Bronchial epithelial cell (primary cell): ENCODE measurements around the gene NAA50. TPM values are rescaled to one million over a fixed set of nuclear protein-coding genes. Genes with fewer than 3 reads are reported as not detected.

Experiments
- DNase-seq: peaks from one replicate; pipeline ENCODE4 v3.0.0-alpha.2; 2010; ENCODE audit warnings: low read depth
- FAIRE-seq: peaks from 2 replicates; lab custom pipeline; 2011; peaks lifted over from hg19 to GRCh38; lab: Jason Lieb, UNC
- H3K27me3 ChIP-seq: 2 replicates; pipeline ENCODE4 v1.5.1; 2011; ENCODE audit warnings: low read length; ENCODE audit not compliant: control insufficient read depth, insufficient read depth
- H3K36me3 ChIP-seq: 2 replicates; pipeline ENCODE4 v1.5.1; 2011; ENCODE audit warnings: low read length; ENCODE audit not compliant: control insufficient read depth, insufficient read depth
- H3K4me3 ChIP-seq: 2 replicates; pipeline ENCODE4 v1.5.1; 2011; ENCODE audit warnings: mild to moderate bottlenecking, low read depth, low read length, control low read depth
- total RNA-seq: library from RNA; depleted of rRNA; stranded (reverse); fragments of >200 nt; gene quantifications from 2 replicates; pipeline ENCODE4 v1.2.1, GENCODE V29; 2014
- TF ChIP-seq, protein P1 (sequence below): IDR thresholded peaks from 2 replicates; pipeline ENCODE4 v1.5.1; 2011; ENCODE audit warnings: mild to moderate bottlenecking, moderate library complexity, low read length, control low read depth, inconsistent platforms; ENCODE audit not compliant: insufficient read depth, severe bottlenecking

Gene NAA50
- total RNA-seq, 1 donor from 2014 or later: 133 TPM

DNA sequence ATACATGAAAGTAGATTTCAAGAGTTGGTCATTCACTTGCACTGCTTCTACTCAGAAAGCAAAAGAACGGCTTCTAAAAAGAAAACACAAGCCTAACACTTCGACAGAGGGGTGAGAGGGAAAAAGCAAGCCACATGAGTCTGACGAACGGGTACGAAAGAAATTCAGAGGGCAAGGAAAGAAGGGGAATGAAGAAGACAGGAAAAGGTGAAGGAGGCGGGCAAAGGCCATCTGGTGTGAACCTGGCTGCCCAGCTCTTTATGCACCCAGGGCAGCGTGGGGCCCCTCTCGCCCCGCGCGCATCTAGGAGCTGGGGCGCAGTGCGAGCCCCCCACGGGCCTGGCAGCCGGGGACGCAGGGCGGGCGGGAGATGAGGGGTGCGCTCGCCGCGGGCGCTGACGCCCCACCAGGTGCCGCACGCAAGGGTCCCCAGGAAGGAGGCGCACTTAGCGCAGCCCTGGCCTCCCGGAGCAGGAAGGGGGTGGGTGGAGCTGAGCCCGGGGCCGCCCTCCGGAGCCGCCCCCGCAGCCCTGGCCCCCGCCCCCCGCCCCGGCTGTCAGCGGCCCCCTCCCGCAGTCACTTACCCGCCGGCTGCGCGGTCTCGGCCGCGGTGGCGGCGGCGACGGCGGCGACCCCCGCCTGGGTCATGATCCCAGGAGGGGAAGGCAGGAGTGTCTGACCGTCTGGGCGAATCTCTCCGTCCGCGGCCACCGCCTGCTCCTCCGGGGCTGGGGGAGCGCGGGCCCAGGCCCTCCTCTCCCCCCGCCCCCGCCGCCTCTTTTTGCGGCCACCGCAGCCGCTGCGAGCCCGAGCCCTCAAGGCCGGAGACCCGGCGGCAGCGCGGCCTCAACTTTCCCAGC, 50.0 kb downstream of the NAA50 start, which contains the start of gene USF3:
TSS of gene USF3 (minus strand) at position 857 of the 860 bp plus-strand sequence. CDS start 21,764 bp downstream, outside the sequence.
- FAIRE-seq: no peak
- Histone ChIP-seq H3K27me3 (no peaks in the 10 kb centered on the region), H3K36me3 (no peaks in the 10 kb centered on the region), H3K4me3 (peak within 1 kb of the TSS; percentile 92)
- peak; percentile 46 for DNase-seq
- TF ChIP-seq, protein P1, sequence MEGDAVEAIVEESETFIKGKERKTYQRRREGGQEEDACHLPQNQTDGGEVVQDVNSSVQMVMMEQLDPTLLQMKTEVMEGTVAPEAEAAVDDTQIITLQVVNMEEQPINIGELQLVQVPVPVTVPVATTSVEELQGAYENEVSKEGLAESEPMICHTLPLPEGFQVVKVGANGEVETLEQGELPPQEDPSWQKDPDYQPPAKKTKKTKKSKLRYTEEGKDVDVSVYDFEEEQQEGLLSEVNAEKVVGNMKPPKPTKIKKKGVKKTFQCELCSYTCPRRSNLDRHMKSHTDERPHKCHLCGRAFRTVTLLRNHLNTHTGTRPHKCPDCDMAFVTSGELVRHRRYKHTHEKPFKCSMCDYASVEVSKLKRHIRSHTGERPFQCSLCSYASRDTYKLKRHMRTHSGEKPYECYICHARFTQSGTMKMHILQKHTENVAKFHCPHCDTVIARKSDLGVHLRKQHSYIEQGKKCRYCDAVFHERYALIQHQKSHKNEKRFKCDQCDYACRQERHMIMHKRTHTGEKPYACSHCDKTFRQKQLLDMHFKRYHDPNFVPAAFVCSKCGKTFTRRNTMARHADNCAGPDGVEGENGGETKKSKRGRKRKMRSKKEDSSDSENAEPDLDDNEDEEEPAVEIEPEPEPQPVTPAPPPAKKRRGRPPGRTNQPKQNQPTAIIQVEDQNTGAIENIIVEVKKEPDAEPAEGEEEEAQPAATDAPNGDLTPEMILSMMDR: peak; percentile 9

DNA sequence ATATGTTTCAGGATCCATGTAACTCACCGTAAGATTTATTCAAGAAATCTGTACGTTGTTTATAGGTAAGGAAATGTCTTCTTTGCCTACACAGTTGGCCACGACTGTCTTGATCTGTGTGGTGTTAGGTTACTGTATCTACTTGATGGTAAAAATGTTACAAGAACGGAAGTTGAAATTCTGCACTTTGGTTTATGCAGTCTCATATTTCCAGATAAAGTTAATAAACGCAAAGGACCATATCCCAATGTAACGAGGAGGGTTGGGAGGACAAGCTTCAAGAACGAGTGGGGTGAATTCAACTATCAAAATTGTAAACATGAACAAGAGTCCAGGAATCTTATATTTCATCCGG, 50.6 kb downstream of the NAA50 start:
- peak overlapping the region; percentile 83 for H3K4me3 ChIP-seq
- DNase-seq (peak; percentile 18), FAIRE-seq (no peak)
- H3K27me3 ChIP-seq: no peaks in the 10 kb centered on the region
- no peaks in the 10 kb centered on the region for H3K36me3 ChIP-seq
- TF ChIP-seq, protein P1: no peak

DNA sequence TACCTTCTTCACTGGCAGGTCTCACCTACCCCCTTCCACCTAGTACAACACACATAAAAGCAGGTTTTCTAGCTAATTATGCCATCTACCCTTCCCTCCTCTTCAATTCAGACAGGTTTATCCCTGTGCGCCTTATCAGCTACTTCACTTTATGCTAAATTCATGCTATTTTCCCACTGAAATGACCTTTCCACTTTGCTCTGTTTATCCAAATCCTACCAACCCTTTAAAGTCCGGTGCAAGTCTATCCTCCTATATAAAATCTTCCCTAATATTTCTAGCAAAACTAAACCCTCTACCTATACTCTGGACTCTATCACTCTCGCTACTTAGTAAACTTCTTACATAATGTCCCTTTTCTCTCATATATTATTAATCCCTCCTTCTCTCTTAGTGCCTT, 55.6 kb downstream of the NAA50 start:
- no peak overlapping the region for H3K4me3 ChIP-seq
- FAIRE-seq (no peak), DNase-seq (no peak)
- H3K27me3 ChIP-seq: no peaks in the 10 kb centered on the region
- TF ChIP-seq, protein P1: no peak
- H3K36me3 ChIP-seq: no peaks in the 10 kb centered on the region

DNA sequence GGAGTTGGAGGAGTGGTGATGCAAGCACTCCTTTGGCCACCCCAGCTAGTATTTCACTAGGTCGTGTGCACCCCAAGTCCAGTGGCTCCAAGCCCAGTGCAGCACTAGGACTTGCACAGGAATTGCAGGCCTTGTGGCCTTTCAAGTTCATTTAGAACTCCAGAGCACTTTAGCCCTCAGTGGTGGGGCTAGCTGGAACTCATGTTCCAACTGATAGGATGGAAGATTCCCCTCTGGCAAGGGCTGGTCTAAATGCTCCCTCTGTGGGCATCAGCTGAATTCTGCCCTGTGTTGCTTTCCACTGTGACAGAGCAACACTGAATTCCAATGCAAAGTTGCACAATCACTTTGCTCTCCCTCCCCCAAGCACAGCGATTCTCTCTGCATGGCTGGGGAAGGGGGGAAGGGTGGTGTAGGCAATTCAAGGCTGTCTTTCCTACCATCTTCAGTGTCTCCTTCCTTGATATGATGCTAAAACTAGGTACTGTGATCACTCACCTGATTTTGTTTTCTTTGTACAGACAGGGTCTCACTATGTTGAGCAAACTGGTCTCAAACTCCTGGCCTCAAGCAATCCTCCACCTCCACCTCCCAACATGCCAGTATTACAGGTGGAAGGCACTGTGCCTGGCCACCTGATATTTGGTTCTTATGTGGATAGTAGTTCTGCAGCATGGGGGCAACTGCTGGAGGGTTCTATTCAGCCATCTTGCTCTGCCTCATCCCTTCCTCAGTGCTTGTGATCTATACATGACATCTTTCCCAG, 59.9 kb downstream of the NAA50 start:
- no peak overlapping the region for H3K4me3 ChIP-seq
- TF ChIP-seq, protein P1: no peak
- FAIRE-seq (peak; percentile 93), DNase-seq (peak; percentile 13)
- peaks cover 2% of the 10 kb centered on the region for H3K36me3 ChIP-seq
- H3K27me3 ChIP-seq: no peaks in the 10 kb centered on the region

DNA sequence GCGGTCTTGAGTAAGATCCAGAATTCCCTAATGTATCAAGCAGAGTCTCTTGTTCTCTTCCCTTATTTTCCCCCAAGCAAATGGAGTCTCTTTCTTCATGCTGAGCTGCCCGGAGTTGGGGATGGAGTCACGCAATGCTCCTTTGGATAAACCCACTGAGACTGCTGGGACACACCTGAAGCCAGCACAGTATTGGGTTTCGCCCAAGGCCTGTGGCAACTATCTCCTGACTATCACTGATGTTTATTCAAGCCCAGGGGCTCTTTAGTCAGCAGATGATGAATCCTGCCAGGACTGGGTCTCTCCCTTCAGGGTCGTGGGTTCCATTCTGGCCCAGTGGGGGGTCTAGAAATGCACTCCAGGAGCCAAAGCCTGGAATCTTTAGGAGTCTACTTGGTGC, 60.9 kb downstream of the NAA50 start:
- Histone ChIP-seq H3K36me3 (peaks cover 2% of the 10 kb centered on the region), H3K4me3 (no peak overlapping the region), H3K27me3 (no peaks in the 10 kb centered on the region)
- TF ChIP-seq, protein P1: no peak
- FAIRE-seq (no peak), DNase-seq (no peak)
